Fibroblast of lung (primary cell): ENCODE data around the gene ARID1B. TPM values are rescaled to one million over a fixed set of nuclear protein-coding genes. Genes with fewer than 3 reads are reported as not detected.

Experiments used
- DNase-seq, 2 donors: peaks; one replicate each; pipeline versions ENCODE4 v3.0.0 to v3.0.0-alpha.2; 2010; ENCODE audit warnings: low read depth in 2 of 2
- H2AFZ ChIP-seq: 2 replicates; pipeline ENCODE4 v1.5.1; 2012; ENCODE audit warnings: low read length, control low read depth, inconsistent platforms
- H3K27ac ChIP-seq: 2 replicates; pipeline ENCODE4 v1.5.1; 2011; ENCODE audit warnings: low read length, control low read depth; ENCODE audit not compliant: insufficient read depth
- H3K27me3 ChIP-seq: 2 replicates; pipeline ENCODE4 v1.5.1; 2011; ENCODE audit warnings: mild to moderate bottlenecking, low read length; ENCODE audit not compliant: control insufficient read depth, insufficient read depth
- H3K36me3 ChIP-seq: 2 replicates; pipeline ENCODE4 v1.5.1; 2011; ENCODE audit warnings: low read length; ENCODE audit not compliant: control insufficient read depth, insufficient read depth
- H3K4me1 ChIP-seq: 2 replicates; pipeline ENCODE4 v1.5.1; 2011; ENCODE audit warnings: low read length; ENCODE audit not compliant: control insufficient read depth, insufficient read depth; ENCODE audit errors: extremely low read depth
- H3K4me2 ChIP-seq: 2 replicates; pipeline ENCODE4 v1.5.1; 2011; ENCODE audit warnings: low read length, control low read depth; ENCODE audit not compliant: insufficient read depth; ENCODE audit errors: extremely low read depth
- H3K4me3 ChIP-seq, 4 experiments: fragments of 200-600 bp in 1 of 4; sonication (generic) in 1 of 4; replicated peaks in 1 of 4; 2 replicates each; pipeline ENCODE4 v1.5.1; 2011 to 2016; ENCODE audit warnings: low read length in 4 of 4, low read depth in 3 of 4, mild to moderate bottlenecking in 3 of 4, control low read depth in 2 of 4, inconsistent platforms in 1 of 4, mixed read lengths in 1 of 4; ENCODE audit not compliant: insufficient read depth in 1 of 4; ENCODE audit errors: control extremely low read depth in 1 of 4
- H3K79me2 ChIP-seq: 2 replicates; pipeline ENCODE4 v1.5.1; 2012; ENCODE audit warnings: mild to moderate bottlenecking, low read length, inconsistent platforms; ENCODE audit not compliant: control insufficient read depth, insufficient read depth
- H3K9ac ChIP-seq: 2 replicates; pipeline ENCODE4 v1.5.1; 2011; ENCODE audit warnings: mild to moderate bottlenecking, low read length, control low read depth; ENCODE audit not compliant: insufficient read depth
- H3K9me3 ChIP-seq: 2 replicates; pipeline ENCODE4 v1.5.1; 2012; ENCODE audit warnings: low read depth, low read length; ENCODE audit not compliant: control insufficient read depth, insufficient read depth
- H4K20me1 ChIP-seq: 2 replicates; pipeline ENCODE4 v1.5.1; 2011; ENCODE audit warnings: low read length; ENCODE audit not compliant: control insufficient read depth, insufficient read depth; ENCODE audit errors: extremely low read depth
- CTCF ChIP-seq, 2 donors: IDR thresholded peaks in 1 of 2; conservative IDR thresholded peaks in 1 of 2; 1 replicate in 1 of 2; 2 replicates in 1 of 2; pipeline ENCODE4 v1.5.1; 2011 to 2012; ENCODE audit warnings: low read length in 2 of 2, control low read depth in 1 of 2, inconsistent platforms in 1 of 2, low read depth in 1 of 2, mild to moderate bottlenecking in 1 of 2
- EZH2 ChIP-seq: IDR thresholded peaks from 2 replicates; pipeline ENCODE4 v1.5.1; 2012; ENCODE audit warnings: low read length, control low read depth, mild to moderate bottlenecking; ENCODE audit errors: missing control alignments
- polyA plus RNA-seq, 2 donors: library from polyadenylated mRNA; depleted of rRNA in 1 of 2; stranded (reverse) in 1 of 2; unstranded in 1 of 2; fragments of >200 nt; gene quantifications; 2 replicates each; pipeline ENCODE4 v1.2.1, GENCODE V29; 2011 to 2012; ENCODE audit warnings: missing spikeins in 1 of 2
- total RNA-seq: library from RNA; depleted of rRNA; stranded (reverse); fragments of >200 nt; gene quantifications from 2 replicates; pipeline ENCODE4 v1.2.1, GENCODE V29; 2014

ARID1B gene
- total and polyA plus RNA-seq, 2 donors (not counting 1 experiment from before 2014, with no cell fraction given): 15.4 to 41.9 TPM

- Histone ChIP-seq H3K27ac (no peak overlapping the region), H3K4me3 (no peak overlapping the region), H3K4me1 (no peaks in the 10 kb centered on the region), H3K9me3 (no peaks in the 10 kb centered on the region), H3K27me3 (no peaks in the 10 kb centered on the region), H3K4me2 (no peak overlapping the region), H4K20me1 (no peaks in the 10 kb centered on the region), H3K36me3 (no peaks in the 10 kb centered on the region), H3K9ac (no peak overlapping the region), H2AFZ (no peak overlapping the region), H3K79me2 (peaks cover 7% of the 10 kb centered on the region)
- DNase-seq: peak in 1 of 2 donors; percentile 25
- TF ChIP-seq CTCF (conservative IDR thresholded peaks at IDR 0.05 in 1 of 2, IDR thresholded peaks at IDR 0.05 in 1 of 2; ENCODE audit: low read depth in 1 of 2, low read length in 2 of 2) (no peak), EZH2 (no peak)
These were observed 253.6 kb downstream of the ARID1B start for GRCh38 chr6:157030755-157031154.

GRCh38 chr6:157032923-157033322, 255.7 kb downstream of the ARID1B start:
- TF ChIP-seq EZH2 (no peak), CTCF (conservative IDR thresholded peaks at IDR 0.05 in 1 of 2, IDR thresholded peaks at IDR 0.05 in 1 of 2; ENCODE audit: low read depth in 1 of 2, low read length in 2 of 2) (no peak)
- Histone ChIP-seq H3K9ac (no peak overlapping the region), H3K4me3 (peak overlapping the region; percentile 49 to 87 (median 65)), H4K20me1 (no peaks in the 10 kb centered on the region), H2AFZ (no peak overlapping the region), H3K27me3 (no peaks in the 10 kb centered on the region), H3K79me2 (peaks cover 7% of the 10 kb centered on the region), H3K27ac (peak overlapping the region; percentile 81), H3K36me3 (no peaks in the 10 kb centered on the region), H3K4me1 (no peaks in the 10 kb centered on the region), H3K9me3 (no peaks in the 10 kb centered on the region), H3K4me2 (peak overlapping the region; percentile 79)
- no peak for DNase-seq

GRCh38 chr6:157033428-157034140, 256.4 kb downstream of the ARID1B start:
- Histone ChIP-seq H3K4me2 (peak overlapping the region; percentile 79), H3K27ac (peak overlapping the region; percentile 81), H3K36me3 (no peaks in the 10 kb centered on the region), H3K27me3 (no peaks in the 10 kb centered on the region), H3K4me3 (peak overlapping the region; percentile 49 to 87 (median 65)), H2AFZ (no peak overlapping the region), H3K4me1 (no peaks in the 10 kb centered on the region), H3K9ac (peak overlapping the region; percentile 35), H3K79me2 (peaks cover 7% of the 10 kb centered on the region), H4K20me1 (no peaks in the 10 kb centered on the region), H3K9me3 (no peaks in the 10 kb centered on the region)
- TF ChIP-seq EZH2 (no peak), CTCF (conservative IDR thresholded peaks at IDR 0.05 in 1 of 2, IDR thresholded peaks at IDR 0.05 in 1 of 2; ENCODE audit: low read depth in 1 of 2, low read length in 2 of 2) (no peak)
- peak in 1 of 2 donors; percentile 55 for DNase-seq
